Adrenal gland (tissue), 12 donors: ENCODE data around the gene KLHL10. TPM values are rescaled to one million over a fixed set of nuclear protein-coding genes. Genes with fewer than 3 reads are reported as not detected.
A peak's percentile ranks its signal among the peaks of the same experiment; 100 is the strongest.

Experiments used
- DNase-seq, 7 donors: peaks; one replicate each; pipeline ENCODE4 v3.0.0-alpha.2; 2019 to 2020
- H3K27ac ChIP-seq, 5 donors: fragments of 200-600 bp; sonication (generic) in 4 of 5; 1 replicate in 3 of 5; 2 replicates in 2 of 5; pipeline versions ENCODE4 v1.5.1 to v1.8.0; 2016 to 2020; ENCODE audit warnings: mild to moderate bottlenecking in 1 of 5
- H3K27me3 ChIP-seq: fragments of 200-600 bp; 2 replicates; pipeline ENCODE4 v1.8.0; 2021
- H3K36me3 ChIP-seq, 2 donors: fragments of 200-600 bp; replicated peaks in 1 of 2; 1 replicate in 1 of 2; 2 replicates in 1 of 2; pipeline versions ENCODE4 v1.5.1 to v1.8.0; 2018 to 2022
- H3K4me1 ChIP-seq, 2 donors: fragments of 200-600 bp; replicated peaks in 1 of 2; 1 replicate in 1 of 2; 2 replicates in 1 of 2; pipeline versions ENCODE4 v1.5.1 to v1.8.0; 2018 to 2021
- H3K4me3 ChIP-seq, 4 donors: fragments of 200-600 bp; sonication (generic) in 3 of 4; one replicate each; pipeline ENCODE4 v1.5.1; 2016 to 2018
- H3K9me3 ChIP-seq, 3 donors: fragments of 200-600 bp; sonication (generic) in 1 of 3; replicated peaks in 1 of 3; 1 replicate in 2 of 3; 2 replicates in 1 of 3; pipeline versions ENCODE4 v1.5.1 to v1.8.0; 2016 to 2021
- POLR2A ChIP-seq, 2 donors: fragments of 450-650 bp; IDR thresholded peaks; one replicate each; pipeline ENCODE4 v1.6.1; 2017; ENCODE audit warnings: antibody characterized with exemption in 2 of 2, mild to moderate bottlenecking in 2 of 2, moderate library complexity in 1 of 2
- WGBS, 4 donors: extraction: QIAGEN DNeasy Blood & Tissue Kit in 2 of 4; methylation state at CpG; one replicate each; pipeline versions ENCODE4 v1.1.5 to v1.1.7; 2013 to 2017; 5-methylcytosine and 5-hydroxymethylcytosine counted together
- intact Hi-C, 2 donors: fragments of 100-400 bp; cut with DNase I; formaldehyde crosslinking; loops; one replicate each; pipeline versions ENCODE4 v1.14.1 to v1.15.0; 2022 to 2023
- polyA plus RNA-seq, 3 donors: library from polyadenylated mRNA; stranded (reverse); fragments of 200-250 nt in 2 of 3; fragments of 350-450 nt in 1 of 3; fragmentation: Illumina TruSeq in 1 of 3; extraction: RNeasy Lipid Tissue Mini Kit (QIAGEN cat#74804) in 1 of 3; gene quantifications; one replicate each; pipeline ENCODE4 v1.2.3, GENCODE V29; 2013 to 2014
- total RNA-seq, 9 donors: library from RNA; depleted of rRNA in 4 of 9; stranded (reverse); fragments of >200 nt in 4 of 9; fragments of 120-200 nt in 1 of 9; fragmentation: NEBNext Ultra II Directional in 1 of 9; extraction: Animal tissue kit (Norgen Biotek cat#: 25700) in 1 of 9; gene quantifications; one replicate each; pipeline versions ENCODE4 v1.1.0 to v1.2.4, GENCODE V29; 2013 to 2023
- TF ChIP-seq, protein P1 (sequence below), 6 experiments: fragments of 450-650 bp in 4 of 6; fragments of 200-600 bp in 2 of 6; sonication (generic) in 1 of 6; IDR thresholded peaks; 1 replicate in 5 of 6; 2 replicates in 1 of 6; pipeline versions ENCODE4 v1.5.1 to v1.8.0; 2016 to 2021; ENCODE audit warnings: antibody characterized with exemption in 6 of 6, mild to moderate bottlenecking in 2 of 6, moderate library complexity in 1 of 6
- donor health status: healthy with polysubstance abuse.
- donor health status: Bipolar disorder and iron deficiency.
- donor health status: DM: yes; HTN: yes; CAD: no.
- donor health status: DM: no; HTN: no; CAD: no.
- donor health status: DM: no; HTN: no; CAD: no.
- donor health status: DM: yes; HTN: yes; CAD: no.

KLHL10 gene
- total and polyA plus RNA-seq, 12 donors: 0.10 to 0.29 (median 0.24) TPM; not detected in 9

DNA sequence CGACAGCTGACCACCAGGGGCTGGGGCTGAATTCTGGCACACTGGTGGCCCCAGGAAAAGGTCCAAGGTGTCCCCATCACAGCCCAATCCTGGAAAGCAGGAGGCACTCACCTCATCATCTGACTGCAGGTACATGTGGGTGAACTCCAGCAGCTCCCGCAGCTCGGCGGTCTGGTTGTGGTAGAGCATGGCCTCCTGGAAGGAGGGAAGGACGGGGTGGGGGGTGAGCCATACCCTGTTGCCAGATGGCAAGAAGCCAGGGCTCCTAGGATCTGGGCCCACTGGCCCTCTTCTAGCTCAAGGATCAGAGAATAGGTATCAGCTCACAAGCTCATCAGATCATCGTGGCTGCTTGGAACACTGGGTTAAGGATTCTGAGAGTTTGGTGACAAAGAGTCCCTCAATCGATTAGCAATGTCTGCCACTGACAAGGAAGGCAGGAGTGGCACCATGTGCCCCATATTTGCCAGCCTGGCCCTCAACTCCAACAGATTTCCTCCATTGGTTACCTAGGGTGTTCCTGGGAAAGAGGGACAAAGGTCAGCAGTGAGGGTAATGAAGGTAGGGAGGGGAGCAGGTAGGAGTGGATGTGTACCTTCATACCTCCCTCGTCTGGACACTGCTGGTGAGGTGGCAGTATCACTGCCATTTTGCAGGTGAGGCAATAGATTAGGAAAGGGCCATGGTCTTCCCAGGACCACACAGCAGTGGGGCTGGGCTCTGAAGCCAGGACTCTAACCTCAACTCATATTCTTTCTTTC is 30.8 kb upstream of the KLHL10 start:
- Histone ChIP-seq H3K36me3 (no peaks in the 10 kb centered on the region), H3K27me3 (no peaks in the 10 kb centered on the region), H3K27ac (no peak overlapping the region), H3K4me1 (peaks cover 9 to 12% of the 10 kb centered on the region in 2 donors), H3K9me3 (no peaks in the 10 kb centered on the region), H3K4me3 (no peak overlapping the region)
- intact Hi-C loops: loop anchor here in 1 of 2 donors (10.0 kb wide), 1 partner anchor 148 kb away; no protein-coding TSS in a partner anchor
- DNase-seq: no peak
- TF ChIP-seq POLR2A (IDR thresholded peaks at IDR 0.05): no peak
- TF ChIP-seq, protein P1, sequence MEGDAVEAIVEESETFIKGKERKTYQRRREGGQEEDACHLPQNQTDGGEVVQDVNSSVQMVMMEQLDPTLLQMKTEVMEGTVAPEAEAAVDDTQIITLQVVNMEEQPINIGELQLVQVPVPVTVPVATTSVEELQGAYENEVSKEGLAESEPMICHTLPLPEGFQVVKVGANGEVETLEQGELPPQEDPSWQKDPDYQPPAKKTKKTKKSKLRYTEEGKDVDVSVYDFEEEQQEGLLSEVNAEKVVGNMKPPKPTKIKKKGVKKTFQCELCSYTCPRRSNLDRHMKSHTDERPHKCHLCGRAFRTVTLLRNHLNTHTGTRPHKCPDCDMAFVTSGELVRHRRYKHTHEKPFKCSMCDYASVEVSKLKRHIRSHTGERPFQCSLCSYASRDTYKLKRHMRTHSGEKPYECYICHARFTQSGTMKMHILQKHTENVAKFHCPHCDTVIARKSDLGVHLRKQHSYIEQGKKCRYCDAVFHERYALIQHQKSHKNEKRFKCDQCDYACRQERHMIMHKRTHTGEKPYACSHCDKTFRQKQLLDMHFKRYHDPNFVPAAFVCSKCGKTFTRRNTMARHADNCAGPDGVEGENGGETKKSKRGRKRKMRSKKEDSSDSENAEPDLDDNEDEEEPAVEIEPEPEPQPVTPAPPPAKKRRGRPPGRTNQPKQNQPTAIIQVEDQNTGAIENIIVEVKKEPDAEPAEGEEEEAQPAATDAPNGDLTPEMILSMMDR (IDR thresholded peaks at IDR 0.05): no peak
- 89 to 95% (median 93%) methylated on average over 3 to 8 of the region's 8 CpGs for WGBS, 4 donors

- H3K36me3 ChIP-seq: no peaks in the 10 kb centered on the region
Measured at GRCh38 chr17:41810659-41811548, 26.7 kb upstream of the KLHL10 start.

DNA sequence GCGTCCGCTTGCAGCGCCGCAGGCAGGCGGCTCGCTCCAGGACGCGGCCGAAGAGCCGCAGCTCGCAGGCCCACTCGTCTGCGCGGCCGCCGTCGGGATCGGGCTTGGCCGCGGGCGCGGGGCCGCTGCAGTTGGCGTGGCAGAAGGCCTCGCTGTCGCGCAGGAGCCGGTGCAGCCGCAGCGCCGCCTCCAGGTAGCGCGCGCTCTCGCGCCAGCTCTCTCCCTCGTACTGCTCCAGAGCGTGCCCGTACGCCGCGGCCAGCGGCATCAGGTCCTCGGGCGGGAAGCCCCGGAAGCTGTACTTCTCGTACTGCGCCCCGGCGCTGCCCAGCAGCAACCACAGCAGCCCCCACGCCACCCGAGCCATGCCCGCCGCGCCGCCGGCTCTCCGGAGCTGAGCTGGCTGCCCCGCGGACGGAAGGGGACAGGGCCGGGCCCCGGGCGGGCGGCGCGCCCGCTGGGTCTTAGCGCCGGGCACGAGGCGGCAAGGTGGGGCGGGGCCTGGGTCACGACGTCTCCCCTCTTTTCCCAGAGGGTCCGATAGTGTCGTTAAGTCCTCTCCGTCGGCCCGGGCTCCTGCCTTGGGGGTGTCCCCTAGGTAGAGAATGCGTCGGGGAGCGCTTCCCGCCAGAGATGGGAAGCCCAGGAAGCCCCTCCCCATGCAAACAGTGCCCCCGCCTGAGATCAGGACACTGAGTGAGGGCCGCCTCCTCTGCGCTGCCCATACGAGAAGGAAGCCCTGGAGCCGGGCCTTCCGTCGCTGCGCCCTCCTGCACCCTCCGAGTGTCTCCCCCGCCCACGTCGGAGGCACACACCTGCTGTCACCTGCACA is 25.9 kb upstream of the KLHL10 start, which contains the start of gene P3H4:
TSS of gene P3H4 (minus strand) at position 401 of the 832 bp plus-strand sequence. CDS start at position 367, 34 bp downstream.
- Histone ChIP-seq H3K27ac (peak within 1 kb of the TSS in 4 of 5 donors; percentile 7 to 87 (median 63)), H3K27me3 (no peaks in the 10 kb centered on the region), H3K4me3 (peak within 1 kb of the TSS; percentile 40 to 95 (median 46)), H3K36me3 (no peaks in the 10 kb centered on the region), H3K4me1 (peaks cover 20 to 22% of the 10 kb centered on the region in 2 donors), H3K9me3 (no peaks in the 10 kb centered on the region)
- DNase-seq: peak; percentile 71 to 86 (median 77)
- WGBS, 4 donors: 0 to 1% (median 0%) methylated on average over 7 to 95 of the region's 96 CpGs
- peak; percentile 33 to 40 for TF ChIP-seq POLR2A (IDR thresholded peaks at IDR 0.05)
- TF ChIP-seq, protein P1 (IDR thresholded peaks at IDR 0.05): peak in 5 of 6 experiments; percentile 36 to 69 (median 64)
- intact Hi-C loops: no loop called here

More at GRCh38 chr17:41810659-41811548, 26.7 kb upstream of the KLHL10 start:
- 26 to 49% (median 28%) methylated on average over 12 to 58 of the region's 58 CpGs; no CpG with 5 or more reads in 1 of the 4 donors for WGBS, 4 donors
- intact Hi-C loops: no loop called here
- no peaks in the 10 kb centered on the region for H3K9me3 ChIP-seq
- no peaks in the 10 kb centered on the region for H3K27me3 ChIP-seq
- peak overlapping the region in 3 of 4 donors; percentile 40 to 95 (median 44) for H3K4me3 ChIP-seq
- H3K27ac ChIP-seq: peak overlapping the region in 4 of 5 donors; percentile 7 to 87 (median 63)
- TF ChIP-seq, protein P1 (IDR thresholded peaks at IDR 0.05): no peak
- no peak for TF ChIP-seq POLR2A (IDR thresholded peaks at IDR 0.05)
- peaks cover 20 to 22% of the 10 kb centered on the region in 2 donors for H3K4me1 ChIP-seq
- DNase-seq: peak in 2 of 7 donors; percentile 23 to 30
